Activated CD8-positive, alpha-beta memory T cell treated with anti-CD3 and anti-CD28 coated beads for 24 hours (primary cell): ENCODE measurements around the gene PDLIM7.

Experiments used
- DNase-seq: peaks from one replicate; pipeline ENCODE4 v3.0.0-alpha.2; 2020

PDLIM7 gene

DNA sequence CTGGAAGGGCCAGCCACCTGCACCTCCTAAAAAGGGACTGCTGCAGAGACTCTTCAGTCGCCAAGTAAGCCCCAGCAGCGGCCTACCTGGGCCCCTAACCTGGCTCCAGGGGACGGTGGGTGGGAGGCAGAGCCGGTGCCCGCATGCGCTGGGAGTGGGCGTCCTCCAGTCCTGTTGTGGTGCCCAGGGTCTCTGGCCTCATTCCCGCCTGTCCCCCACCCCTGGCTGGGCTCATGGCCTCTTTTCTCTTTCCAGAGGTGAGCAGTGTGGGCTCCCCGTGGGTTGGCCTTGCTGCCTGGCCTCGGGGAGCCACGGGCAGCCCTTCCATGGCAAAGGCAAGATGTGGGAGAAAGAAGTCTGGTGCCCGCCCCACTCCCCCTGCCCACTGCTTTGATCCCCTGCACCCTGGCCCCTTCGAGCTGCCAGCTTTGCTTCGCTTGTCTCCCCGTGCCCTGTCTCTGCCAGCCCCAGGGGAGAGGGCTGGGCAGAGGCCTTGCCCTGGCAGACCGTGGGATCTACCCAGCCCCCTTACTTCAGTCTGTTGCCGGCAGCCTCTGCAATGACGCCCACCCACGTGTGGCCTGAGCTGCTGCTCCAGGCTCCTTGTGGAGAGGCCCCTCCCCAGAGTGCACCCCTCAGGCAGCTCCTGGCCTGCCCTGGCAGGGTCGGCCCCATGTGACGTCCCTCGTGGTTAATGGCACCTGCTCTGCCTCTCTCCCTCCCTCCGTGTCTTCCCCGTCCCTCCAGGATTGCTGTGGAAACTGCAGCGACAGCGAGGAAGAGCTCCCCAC lies 56.2 kb downstream of the PDLIM7 start:
- DNase-seq: no peak

GRCh38 chr5:177440211-177440989 lies 57.0 kb downstream of the PDLIM7 start:
- peak; percentile 65 for DNase-seq

DNA sequence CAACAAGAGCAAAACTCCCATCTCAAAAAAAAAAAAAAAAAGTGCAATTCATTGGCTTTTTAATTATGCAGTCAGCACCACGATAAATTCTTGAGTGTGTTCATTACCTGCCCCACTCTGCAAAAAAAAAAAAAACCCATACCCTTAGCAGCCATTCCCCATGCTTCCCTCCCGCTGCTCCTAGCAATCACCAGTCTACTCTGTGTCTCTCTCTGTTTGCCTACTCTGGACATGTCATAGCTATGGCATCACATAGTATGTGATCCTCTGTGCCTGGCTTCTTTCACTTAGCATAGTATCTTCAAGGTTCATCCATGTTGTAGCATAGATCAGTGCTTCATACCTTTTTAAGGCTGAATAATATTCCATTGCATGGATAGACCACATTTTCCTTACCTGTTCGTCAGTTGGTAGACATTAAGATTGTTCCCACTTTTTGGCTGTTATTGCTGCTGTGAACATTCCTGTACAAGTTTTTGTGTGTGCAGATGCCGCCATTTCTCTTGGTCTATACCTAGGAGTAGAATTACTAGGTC lies 57.8 kb downstream of the PDLIM7 start:
- DNase-seq: no peak

DNA sequence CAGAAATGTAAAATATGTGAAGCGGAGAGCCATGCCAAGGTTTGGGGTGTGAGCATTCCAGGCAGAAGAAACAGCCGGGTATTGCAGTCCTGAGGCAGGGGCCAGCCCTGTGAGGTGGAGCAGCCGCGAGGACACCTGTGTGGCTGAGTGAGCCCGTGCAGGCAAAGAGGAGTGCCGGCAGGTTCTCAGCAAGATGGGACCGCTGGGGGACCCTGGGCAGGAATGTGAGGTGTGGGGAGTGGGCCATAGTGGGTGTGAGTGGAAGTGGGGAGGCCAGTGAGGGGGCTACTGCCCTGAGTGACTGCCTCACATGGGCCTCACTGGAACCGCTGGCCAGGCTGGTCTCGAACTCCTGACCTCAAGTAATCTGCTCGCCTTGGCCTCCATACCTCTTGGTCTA lies 58.9 kb downstream of the PDLIM7 start:
- DNase-seq: no peak

DNA sequence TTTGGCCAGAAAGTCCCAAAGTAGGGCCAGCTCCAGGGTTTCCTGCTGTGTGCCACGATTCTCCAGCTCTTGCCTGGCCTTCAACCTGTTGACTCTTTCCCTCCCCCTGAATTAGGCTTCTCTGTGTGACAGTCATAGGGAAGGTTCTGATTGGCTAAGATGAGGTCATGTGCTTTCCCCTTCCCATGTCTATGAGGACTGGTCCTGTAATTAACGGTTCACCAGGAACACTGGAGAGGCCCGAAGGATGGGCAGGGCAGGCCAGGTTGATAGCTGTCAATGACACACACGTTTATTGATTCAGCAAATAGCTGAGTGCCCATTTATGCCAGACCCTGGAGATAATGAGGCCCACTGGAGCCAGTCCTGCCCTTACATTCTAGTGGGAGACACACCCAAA lies 59.8 kb downstream of the PDLIM7 start:
- no peak for DNase-seq

GRCh38 chr5:177435847-177436536 lies 61.4 kb downstream of the PDLIM7 start:
- DNase-seq: no peak

GRCh38 chr5:177434942-177435738 lies 62.3 kb downstream of the PDLIM7 start:
- no peak for DNase-seq

DNA sequence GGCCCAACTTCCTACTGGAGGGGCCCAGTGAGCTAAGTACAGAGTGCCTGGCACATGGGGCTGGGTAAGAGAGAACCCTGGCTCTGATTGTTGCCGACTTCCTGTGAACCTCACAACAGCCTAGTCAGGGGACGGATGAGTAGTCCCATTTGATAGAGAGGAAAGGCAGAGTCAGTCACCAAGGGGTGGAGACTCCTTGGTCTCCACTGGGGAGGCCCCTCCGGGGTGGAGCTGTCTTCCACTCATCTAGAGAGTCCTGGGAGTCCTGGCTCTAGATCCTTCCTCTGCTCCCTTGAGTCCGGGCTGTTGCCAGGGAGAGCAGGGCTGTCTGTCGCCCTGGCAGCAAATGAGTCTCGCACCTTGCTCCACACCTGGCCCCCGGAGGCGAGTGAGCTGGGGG lies 63.0 kb downstream of the PDLIM7 start:
- DNase-seq: peak; percentile 73

GRCh38 chr5:177433658-177434217 lies 63.7 kb downstream of the PDLIM7 start:
- DNase-seq: no peak
